ENCODE results near the gene NEO1. TPM values are rescaled to one million over a fixed set of nuclear protein-coding genes. Genes with fewer than 3 reads are reported as not detected.

Gene NEO1
- total and polyA plus RNA-seq, 4 donors: 1.6 to 9.9 (median 5.8) TPM

DNA sequence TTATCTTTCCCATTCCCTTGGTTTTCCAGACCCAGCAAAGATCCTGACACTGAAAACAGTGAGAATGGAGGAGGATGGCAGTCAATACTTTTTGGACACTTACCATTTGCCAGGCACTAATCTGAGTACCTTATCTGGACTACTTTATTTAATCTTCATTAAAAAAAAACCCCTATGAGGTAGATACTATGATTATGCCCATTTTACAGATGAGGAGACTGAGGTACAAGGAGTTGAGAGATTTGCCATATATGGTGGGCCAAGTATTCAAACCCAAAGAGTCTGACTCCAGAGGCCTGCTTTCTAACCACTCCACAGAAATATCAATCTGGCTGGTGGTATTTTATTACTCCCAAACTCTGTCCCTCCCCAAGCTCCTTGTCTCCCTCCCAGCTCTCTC is 296.9 kb downstream of the NEO1 start:
- Histone ChIP-seq H3K36me3 (ENCODE audit: control insufficient read depth in 4 of 4, insufficient read depth in 3 of 4, low read depth in 1 of 4, low read length in 3 of 4) (no peaks in the 10 kb centered on the region), H3K27me3 (ENCODE audit: control insufficient read depth in 4 of 4, insufficient read depth in 4 of 4, low read length in 3 of 4) (peaks cover 0 to 6% (median 3%) of the 10 kb centered on the region in 4 donors), H3K9me3 (ENCODE audit: control insufficient read depth in 4 of 4, low read length in 3 of 4) (no peaks in the 10 kb centered on the region), H3K4me1 (ENCODE audit: control insufficient read depth in 4 of 4, insufficient read depth in 4 of 4, low read length in 3 of 4) (no peaks in the 10 kb centered on the region), H3K9ac (ENCODE audit: low read depth in 1 of 2, low read length in 2 of 2) (no peak overlapping the region), H3K4me3 (ENCODE audit: low read depth in 1 of 3, low read length in 3 of 3) (no peak overlapping the region), H3K27ac (ENCODE audit: low read depth in 1 of 2, low read length in 2 of 2) (no peak overlapping the region)
- no peak for DNase-seq (ENCODE audit: low spot score)
- TF ChIP-seq YY1 (IDR thresholded peaks at IDR 0.05) (no peak), JUND (IDR thresholded peaks at IDR 0.05) (no peak), HNF4A (conservative IDR thresholded peaks at IDR 0.05) (no peak), RXRA (IDR thresholded peaks at IDR 0.05) (no peak), HNF4G (IDR thresholded peaks at IDR 0.05) (no peak), FOXA1 (IDR thresholded peaks at IDR 0.05) (no peak), SP1 (IDR thresholded peaks at IDR 0.05) (no peak), RAD21 (IDR thresholded peaks at IDR 0.05) (no peak), EGR1 (IDR thresholded peaks at IDR 0.05; ENCODE audit: low read depth in 2 of 2) (no peak), NR2F2 (IDR thresholded peaks at IDR 0.05) (no peak), TAF1 (conservative IDR thresholded peaks at IDR 0.05) (no peak), FOXA2 (IDR thresholded peaks at IDR 0.05) (no peak), GABPA (IDR thresholded peaks at IDR 0.05 in 1 of 2, conservative IDR thresholded peaks at IDR 0.05 in 1 of 2) (no peak)
- TF ChIP-seq, protein P1, sequence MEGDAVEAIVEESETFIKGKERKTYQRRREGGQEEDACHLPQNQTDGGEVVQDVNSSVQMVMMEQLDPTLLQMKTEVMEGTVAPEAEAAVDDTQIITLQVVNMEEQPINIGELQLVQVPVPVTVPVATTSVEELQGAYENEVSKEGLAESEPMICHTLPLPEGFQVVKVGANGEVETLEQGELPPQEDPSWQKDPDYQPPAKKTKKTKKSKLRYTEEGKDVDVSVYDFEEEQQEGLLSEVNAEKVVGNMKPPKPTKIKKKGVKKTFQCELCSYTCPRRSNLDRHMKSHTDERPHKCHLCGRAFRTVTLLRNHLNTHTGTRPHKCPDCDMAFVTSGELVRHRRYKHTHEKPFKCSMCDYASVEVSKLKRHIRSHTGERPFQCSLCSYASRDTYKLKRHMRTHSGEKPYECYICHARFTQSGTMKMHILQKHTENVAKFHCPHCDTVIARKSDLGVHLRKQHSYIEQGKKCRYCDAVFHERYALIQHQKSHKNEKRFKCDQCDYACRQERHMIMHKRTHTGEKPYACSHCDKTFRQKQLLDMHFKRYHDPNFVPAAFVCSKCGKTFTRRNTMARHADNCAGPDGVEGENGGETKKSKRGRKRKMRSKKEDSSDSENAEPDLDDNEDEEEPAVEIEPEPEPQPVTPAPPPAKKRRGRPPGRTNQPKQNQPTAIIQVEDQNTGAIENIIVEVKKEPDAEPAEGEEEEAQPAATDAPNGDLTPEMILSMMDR (IDR thresholded peaks at IDR 0.05; ENCODE audit: low read depth, low read length, missing input control): no peak
- TF ChIP-seq, protein P2, sequence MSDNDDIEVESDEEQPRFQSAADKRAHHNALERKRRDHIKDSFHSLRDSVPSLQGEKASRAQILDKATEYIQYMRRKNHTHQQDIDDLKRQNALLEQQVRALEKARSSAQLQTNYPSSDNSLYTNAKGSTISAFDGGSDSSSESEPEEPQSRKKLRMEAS (IDR thresholded peaks at IDR 0.05): no peak
- TF ChIP-seq, protein P3, sequence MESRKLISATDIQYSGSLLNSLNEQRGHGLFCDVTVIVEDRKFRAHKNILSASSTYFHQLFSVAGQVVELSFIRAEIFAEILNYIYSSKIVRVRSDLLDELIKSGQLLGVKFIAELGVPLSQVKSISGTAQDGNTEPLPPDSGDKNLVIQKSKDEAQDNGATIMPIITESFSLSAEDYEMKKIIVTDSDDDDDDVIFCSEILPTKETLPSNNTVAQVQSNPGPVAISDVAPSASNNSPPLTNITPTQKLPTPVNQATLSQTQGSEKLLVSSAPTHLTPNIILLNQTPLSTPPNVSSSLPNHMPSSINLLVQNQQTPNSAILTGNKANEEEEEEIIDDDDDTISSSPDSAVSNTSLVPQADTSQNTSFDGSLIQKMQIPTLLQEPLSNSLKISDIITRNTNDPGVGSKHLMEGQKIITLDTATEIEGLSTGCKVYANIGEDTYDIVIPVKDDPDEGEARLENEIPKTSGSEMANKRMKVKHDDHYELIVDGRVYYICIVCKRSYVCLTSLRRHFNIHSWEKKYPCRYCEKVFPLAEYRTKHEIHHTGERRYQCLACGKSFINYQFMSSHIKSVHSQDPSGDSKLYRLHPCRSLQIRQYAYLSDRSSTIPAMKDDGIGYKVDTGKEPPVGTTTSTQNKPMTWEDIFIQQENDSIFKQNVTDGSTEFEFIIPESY (IDR thresholded peaks at IDR 0.05): no peak
- TF ChIP-seq, protein P4, sequence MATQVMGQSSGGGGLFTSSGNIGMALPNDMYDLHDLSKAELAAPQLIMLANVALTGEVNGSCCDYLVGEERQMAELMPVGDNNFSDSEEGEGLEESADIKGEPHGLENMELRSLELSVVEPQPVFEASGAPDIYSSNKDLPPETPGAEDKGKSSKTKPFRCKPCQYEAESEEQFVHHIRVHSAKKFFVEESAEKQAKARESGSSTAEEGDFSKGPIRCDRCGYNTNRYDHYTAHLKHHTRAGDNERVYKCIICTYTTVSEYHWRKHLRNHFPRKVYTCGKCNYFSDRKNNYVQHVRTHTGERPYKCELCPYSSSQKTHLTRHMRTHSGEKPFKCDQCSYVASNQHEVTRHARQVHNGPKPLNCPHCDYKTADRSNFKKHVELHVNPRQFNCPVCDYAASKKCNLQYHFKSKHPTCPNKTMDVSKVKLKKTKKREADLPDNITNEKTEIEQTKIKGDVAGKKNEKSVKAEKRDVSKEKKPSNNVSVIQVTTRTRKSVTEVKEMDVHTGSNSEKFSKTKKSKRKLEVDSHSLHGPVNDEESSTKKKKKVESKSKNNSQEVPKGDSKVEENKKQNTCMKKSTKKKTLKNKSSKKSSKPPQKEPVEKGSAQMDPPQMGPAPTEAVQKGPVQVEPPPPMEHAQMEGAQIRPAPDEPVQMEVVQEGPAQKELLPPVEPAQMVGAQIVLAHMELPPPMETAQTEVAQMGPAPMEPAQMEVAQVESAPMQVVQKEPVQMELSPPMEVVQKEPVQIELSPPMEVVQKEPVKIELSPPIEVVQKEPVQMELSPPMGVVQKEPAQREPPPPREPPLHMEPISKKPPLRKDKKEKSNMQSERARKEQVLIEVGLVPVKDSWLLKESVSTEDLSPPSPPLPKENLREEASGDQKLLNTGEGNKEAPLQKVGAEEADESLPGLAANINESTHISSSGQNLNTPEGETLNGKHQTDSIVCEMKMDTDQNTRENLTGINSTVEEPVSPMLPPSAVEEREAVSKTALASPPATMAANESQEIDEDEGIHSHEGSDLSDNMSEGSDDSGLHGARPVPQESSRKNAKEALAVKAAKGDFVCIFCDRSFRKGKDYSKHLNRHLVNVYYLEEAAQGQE (IDR thresholded peaks at IDR 0.05): no peak
- TF ChIP-seq, protein P5, sequence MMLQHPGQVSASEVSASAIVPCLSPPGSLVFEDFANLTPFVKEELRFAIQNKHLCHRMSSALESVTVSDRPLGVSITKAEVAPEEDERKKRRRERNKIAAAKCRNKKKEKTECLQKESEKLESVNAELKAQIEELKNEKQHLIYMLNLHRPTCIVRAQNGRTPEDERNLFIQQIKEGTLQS (IDR thresholded peaks at IDR 0.05): no peak
